GM13977 (cell line): Measurements from ENCODE around the gene EYA2.

Experiments used
- DNase-seq: peaks from one replicate; pipeline ENCODE4 v3.0.0; 2012; ENCODE audit warnings: low spot score
- CTCF ChIP-seq: IDR thresholded peaks from 2 replicates; pipeline ENCODE4 v1.5.1; 2012; ENCODE audit warnings: mild to moderate bottlenecking, control low read depth; ENCODE audit not compliant: insufficient read depth; ENCODE audit errors: extremely low read depth, missing control alignments
- in situ Hi-C: fragments of 300-500 bp; cut with MboI; formaldehyde crosslinking; loops from one replicate; pipeline ENCODE4 v1.12.0; 2022; ENCODE audit warnings: low sequenced_read_pairs, low pct_unique_long_range_greater_than_20kb, mixed read lengths, inconsistent platforms; ENCODE audit not compliant: unreplicated experiment

The EYA2 gene

GRCh38 chr20:47117773-47118172 is 223.1 kb downstream of the EYA2 start:
- DNase-seq: no peak
- in situ Hi-C loops: no loop called here
- TF ChIP-seq CTCF: no peak

GRCh38 chr20:47118206-47118605 is 223.6 kb downstream of the EYA2 start:
- no peak for DNase-seq
- in situ Hi-C loops: no loop called here
- TF ChIP-seq CTCF: no peak

DNA sequence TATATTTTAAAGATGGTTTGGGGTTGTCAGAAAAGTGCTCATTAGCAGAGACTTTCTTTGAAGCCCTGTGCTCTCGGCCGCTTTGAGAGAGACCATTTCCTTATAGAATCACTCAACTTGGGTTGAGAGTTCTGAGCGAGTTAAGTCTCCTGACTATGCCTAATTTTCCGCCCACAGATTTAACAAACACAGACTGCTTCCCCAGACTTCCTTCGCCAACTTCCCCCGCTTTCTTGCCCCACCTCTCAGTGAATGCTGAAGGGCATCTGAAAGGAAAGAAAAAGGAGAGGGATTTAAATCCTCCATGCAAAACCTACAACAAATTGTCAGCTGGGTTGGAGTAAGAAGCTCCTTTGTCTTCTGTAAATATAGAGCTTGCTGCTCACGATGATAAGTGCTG is 224.0 kb downstream of the EYA2 start:
- no peak for TF ChIP-seq CTCF
- in situ Hi-C loops: no loop called here
- DNase-seq: no peak

DNA sequence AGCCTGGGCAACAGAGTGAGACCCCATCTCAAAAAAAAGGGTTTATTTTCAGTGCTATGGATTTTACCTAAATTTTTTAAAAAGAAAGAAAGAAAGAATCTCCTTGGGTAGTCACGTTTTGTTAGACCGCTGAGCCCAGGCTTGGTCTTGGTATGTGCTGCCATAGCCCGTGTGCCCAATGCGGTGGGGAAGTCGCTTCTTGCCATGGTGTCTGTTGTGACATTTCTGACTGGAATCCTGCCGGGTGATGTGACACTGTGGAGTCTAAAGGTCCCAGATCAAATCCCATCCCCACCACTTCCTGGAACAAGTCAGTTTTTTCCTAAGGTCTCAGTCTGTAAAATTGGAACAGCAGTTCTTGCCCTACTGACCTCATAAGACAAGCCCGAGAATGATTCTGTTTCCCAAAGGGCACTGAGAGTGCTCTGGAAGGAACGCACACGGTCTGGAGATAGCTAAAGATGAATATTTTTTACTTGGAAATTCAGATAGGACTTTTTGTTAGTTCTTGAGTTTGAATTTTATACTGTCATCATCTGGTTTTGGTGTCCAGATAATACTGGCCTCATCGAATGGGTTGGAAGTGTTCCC is 225.8 kb downstream of the EYA2 start:
- TF ChIP-seq CTCF: no peak
- in situ Hi-C loops: no loop called here

DNA sequence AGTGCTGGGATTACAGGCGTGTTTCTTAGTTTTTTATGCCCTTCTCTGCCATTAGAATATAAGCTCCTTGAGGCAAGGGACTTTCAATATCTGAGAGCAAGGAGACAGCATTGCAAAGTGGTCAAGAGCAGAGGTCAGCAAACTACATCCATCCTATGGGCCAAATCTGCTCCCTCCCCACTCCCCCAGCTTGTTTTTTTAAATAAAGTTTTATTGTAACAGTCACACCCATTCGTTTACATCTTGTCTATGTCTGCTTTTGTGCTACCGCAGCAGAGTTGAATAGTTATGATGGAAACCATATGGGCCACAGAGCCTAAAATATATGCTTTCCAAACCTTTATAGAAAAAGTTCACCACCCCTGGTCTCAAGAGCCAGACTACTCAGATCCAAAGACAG is 227.9 kb downstream of the EYA2 start:
- in situ Hi-C loops: no loop called here
- DNase-seq: no peak
- TF ChIP-seq CTCF: no peak

More for the DNA sequence above, 225.8 kb downstream of the EYA2 start:
- no peak for DNase-seq

DNA sequence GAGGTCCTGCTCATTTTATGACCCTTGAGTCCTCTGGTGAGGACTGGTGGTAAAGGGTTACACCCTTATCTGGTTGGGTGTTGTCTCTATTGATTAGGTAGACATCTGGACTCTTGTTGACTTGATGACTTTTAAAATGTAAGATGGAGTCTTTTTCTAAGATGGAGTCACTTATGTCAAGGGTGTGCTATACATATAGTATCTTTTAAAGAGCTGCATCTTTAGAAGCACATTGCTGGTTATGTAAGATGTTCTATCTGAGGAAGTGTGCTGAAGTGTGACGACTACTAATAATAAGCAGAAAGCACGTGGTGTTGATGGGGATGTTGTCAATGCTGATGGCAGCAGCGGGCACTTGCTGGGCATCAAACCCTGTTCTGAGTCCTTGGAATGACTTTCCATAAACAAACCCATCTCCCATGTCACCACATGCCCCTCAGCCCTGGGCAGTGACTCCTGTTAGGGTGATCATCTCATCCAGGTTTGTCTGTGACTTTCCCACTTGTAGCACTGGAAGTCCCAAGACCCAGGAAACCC is 229.6 kb downstream of the EYA2 start:
- no peak for DNase-seq
- in situ Hi-C loops: no loop called here
- no peak for TF ChIP-seq CTCF

DNA sequence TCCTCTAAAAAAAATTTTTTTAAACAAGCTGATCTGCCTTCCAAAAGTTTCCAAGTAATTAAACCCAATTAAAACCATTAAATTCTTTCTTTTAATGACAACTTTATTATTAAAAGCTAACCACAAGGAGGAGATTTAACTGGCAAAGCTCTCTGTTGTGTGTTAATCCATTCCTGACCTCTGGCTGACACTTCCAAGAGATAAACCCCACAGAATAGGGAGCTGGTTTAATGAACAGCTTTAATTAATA is 230.8 kb downstream of the EYA2 start:
- no peak for DNase-seq
- no peak for TF ChIP-seq CTCF
- in situ Hi-C loops: no loop called here
